NCI-H2196 treated with DMSO at 0.1 percent for 48 hours (cell line): ENCODE results near the gene ARHGAP22.
"Not testable (repeated sequence)": the region's sequence is repeated elsewhere in the genome, so short reads cannot be mapped to it uniquely, and the experiment has no call there.

ENCODE experiments used
- DNase-seq: peaks from one replicate; lab custom pipeline; 2025; ENCODE audit not compliant: unreplicated experiment; lab: John Stamatoyannopoulos, UW

The ARHGAP22 gene, protein sequence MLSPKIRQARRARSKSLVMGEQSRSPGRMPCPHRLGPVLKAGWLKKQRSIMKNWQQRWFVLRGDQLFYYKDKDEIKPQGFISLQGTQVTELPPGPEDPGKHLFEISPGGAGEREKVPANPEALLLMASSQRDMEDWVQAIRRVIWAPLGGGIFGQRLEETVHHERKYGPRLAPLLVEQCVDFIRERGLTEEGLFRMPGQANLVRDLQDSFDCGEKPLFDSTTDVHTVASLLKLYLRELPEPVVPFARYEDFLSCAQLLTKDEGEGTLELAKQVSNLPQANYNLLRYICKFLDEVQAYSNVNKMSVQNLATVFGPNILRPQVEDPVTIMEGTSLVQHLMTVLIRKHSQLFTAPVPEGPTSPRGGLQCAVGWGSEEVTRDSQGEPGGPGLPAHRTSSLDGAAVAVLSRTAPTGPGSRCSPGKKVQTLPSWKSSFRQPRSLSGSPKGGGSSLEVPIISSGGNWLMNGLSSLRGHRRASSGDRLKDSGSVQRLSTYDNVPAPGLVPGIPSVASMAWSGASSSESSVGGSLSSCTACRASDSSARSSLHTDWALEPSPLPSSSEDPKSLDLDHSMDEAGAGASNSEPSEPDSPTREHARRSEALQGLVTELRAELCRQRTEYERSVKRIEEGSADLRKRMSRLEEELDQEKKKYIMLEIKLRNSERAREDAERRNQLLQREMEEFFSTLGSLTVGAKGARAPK

GRCh38 chr10:48604991-48605508, at the start of gene ARHGAP22:
Gene ARHGAP22 (minus strand): TSS chr10:48605073. CDS start chr10:48604796, 277 bp downstream.
- DNase-seq: no peak

- no peak for DNase-seq
Measured at GRCh38 chr10:48653944-48654698, 49.2 kb upstream of the ARHGAP22 start.

- DNase-seq: no peak
Measured at GRCh38 chr10:48653347-48653746, 48.5 kb upstream of the ARHGAP22 start.

- DNase-seq: no peak
Measured at GRCh38 chr10:48652344-48652743, 47.5 kb upstream of the ARHGAP22 start.

DNA sequence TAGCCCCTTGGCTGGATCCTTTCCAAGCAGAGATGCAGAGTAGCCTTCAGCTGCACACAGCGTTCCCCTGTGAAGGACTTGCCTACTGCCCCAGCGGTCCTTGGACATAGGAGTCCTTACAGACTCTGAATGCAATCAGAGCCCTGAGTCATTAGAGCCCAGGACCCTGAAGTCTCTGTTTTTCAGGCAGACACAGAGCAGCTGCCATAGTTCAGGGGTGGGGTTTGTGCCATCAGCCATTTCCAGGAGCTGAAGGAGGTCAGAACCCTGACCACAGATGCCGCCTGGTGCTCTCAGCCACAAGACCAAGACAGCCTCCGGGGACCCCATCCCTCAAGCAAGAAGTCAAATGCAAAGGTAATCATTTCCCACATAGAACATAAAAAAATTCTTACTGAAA, 47.0 kb upstream of the ARHGAP22 start:
- no peak for DNase-seq

DNA sequence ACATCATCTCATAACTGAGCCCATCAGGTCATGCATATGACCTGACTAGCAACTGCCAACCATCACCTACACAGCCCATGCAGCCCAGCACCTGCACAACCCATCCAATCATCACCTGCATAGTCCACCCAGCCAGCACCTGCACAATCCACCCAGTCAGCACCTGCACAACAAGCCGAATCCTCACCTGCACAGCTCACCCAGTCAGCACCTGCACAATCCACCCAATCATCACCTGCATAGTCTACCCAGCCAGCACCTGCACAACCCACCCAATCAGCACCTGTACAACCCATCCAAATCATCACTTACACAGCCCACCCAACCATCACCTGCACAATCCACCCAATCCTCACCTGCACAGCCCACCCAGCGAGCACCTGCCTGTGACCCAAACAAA, 46.4 kb upstream of the ARHGAP22 start:
- no peak for DNase-seq

GRCh38 chr10:48649349-48649944, 44.6 kb upstream of the ARHGAP22 start:
- no peak for DNase-seq

DNA sequence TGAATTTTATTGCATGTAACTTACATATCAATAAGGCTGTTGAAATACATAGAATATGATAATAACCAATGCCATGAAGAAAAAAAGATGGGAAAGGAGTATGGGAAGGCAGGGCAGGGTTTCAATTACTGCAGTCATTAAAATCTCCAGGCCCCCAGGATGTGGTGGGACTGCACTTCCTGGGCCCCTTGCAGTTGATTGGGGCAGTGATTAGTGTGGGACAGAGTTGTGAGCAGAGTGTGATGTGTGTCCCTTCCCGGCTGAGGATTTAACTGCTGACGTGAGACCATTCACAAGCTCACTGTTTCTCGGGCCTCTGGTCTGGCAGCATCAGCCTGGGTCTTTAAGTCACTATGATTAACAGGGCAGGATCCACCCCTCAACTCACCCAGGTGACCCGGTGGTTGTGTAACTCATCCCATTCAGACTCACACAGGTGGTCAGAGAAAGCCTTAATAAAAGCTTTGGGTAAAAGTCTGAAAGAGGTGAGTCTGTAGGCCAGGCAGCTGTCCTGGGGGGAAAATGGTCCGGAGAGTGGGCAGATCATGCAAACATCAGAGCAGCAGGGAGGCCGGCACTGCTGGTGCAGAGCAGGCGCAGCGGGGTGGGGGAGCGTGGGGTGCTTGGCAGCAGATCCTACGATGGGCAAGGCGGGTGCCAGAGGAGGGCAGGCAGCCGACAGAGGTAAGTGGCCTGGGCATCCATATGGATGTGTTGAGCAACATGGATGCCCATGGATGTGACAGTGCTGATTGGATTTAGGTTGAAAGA, 43.5 kb upstream of the ARHGAP22 start:
- DNase-seq: no peak

DNA sequence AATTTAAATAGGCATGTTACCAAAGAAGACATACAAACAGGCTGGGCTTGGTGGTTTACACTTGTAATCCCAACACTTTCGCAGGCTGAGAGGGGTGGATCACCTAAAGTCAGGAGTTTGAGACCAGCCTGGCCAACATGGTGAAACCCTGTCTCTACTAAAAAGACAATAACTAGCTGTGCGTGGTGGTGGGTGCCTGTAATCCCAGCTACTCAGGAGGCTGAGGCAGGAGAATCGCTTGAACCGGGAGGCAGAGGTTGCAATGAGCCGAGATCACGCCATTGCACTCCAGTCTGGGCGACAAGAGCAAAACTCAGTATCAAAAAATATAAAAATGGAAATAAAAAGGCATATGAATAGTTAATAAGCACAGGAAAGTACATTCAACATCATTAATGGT, 42.2 kb upstream of the ARHGAP22 start:
- not testable (repeated sequence) for DNase-seq

DNA sequence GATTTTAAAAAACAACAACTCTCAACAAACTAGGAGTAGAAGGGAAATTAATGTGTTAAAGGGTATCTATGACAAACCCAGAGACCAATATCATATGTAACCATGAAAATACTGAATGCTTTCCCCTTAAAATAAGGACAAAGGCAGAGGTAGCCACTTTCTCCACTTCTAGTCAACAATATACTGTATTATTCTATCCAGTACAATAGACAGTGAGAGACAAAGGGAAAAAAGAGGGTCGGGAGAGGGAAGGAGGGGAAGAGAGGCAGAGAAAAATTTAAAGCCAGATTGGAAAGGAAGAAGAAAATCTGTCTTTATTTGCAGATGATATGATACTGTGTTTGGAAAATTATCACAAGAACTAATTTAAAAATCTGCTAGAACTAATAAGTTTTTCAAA, 40.7 kb upstream of the ARHGAP22 start:
- no peak for DNase-seq

- not testable (repeated sequence) for DNase-seq
Measured at GRCh38 chr10:48641099-48641690, 36.3 kb upstream of the ARHGAP22 start.

DNA sequence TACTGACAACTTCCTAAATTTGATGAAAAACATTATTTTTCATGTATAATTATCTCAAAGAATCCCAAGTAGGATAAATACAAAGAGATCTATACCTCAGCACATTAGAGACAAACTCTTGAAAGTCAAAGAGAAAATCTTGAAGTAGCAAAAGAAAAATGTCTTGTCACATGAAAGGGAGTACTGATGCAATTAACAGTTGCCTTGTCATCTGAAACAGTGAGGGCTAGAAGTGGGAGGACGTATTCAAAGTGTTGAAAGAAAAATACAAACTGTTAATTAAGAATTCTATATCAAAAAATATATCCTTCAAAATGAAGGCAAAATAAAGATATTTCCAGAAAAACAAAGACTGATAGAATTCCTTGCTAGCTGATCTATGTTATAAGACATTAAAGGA, 35.5 kb upstream of the ARHGAP22 start:
- no peak for DNase-seq

DNA sequence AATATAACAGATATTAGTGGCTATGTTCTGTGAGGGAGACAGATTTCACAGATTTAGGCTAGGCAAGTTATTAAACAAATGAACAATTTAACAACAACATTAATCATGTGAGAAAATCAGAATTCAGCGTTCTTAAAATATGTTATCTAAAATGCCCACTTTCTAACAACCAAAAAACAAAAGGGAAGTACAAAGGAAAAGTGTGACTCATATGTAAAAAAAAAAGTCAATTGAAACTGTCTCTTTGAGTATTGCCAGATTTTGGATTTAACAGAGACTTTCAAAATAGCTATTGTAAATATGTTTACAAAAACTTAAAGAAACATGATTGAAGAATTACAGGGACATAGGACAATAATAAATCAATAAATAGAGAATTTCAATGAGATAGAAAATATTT, 34.8 kb upstream of the ARHGAP22 start:
- DNase-seq: no peak

GRCh38 chr10:48638739-48639527, 34.1 kb upstream of the ARHGAP22 start:
- no peak for DNase-seq

- DNase-seq: no peak
Measured at GRCh38 chr10:48638158-48638557, 33.3 kb upstream of the ARHGAP22 start.

DNA sequence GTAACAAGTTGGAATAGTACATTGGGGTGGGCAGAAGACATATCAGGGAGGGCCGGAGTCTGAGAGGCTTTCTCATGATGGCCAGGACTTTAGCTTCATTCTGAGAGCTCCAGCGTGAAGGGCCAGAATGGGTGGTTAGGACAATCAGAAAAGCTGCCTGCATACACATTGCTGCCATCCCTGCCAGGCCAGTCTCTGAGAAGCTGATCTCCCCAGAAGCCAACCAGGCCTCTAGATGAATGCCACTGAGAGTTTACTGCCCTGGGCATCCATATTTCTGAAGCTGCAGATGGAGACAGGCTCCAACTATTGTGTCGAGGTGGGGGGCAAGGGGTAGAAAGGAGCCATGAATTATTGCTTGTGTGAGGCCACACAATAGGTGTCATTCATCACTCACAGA, 32.0 kb upstream of the ARHGAP22 start:
- no peak for DNase-seq

DNA sequence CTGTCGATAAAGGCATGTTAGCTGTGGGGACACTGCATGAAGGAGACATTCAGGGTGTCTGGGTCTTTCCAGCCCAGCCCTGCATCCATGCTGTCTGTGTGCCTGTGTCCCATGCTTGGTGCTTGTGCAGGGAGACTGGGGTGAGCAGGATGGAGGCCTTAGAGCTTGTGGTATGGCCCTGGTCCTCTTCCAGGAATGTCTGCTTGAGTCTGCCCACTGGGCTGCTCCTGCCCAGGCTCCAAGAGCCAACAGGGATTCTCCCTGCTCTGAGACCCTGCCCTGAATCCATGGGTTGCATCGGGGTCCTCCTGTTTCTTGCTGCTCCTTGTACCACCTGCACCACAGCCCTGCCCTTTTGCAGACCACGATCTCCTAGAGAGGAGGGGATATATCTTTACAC, 31.4 kb upstream of the ARHGAP22 start:
- DNase-seq: no peak

GRCh38 chr10:48634984-48635557, 30.2 kb upstream of the ARHGAP22 start:
- no peak for DNase-seq
